ENCODE results near the gene UCK2. TPM values are rescaled to one million over a fixed set of nuclear protein-coding genes. Genes with fewer than 3 reads are reported as not detected.

UCK2 gene
- total RNA-seq, 3 donors from 2014 or later (not counting 1 experiment from before 2014, with no cell fraction given), result 12.8 to 20.5 (median 14.4) TPM

GRCh38 chr1:165831146-165831545, 3.7 kb downstream of the UCK2 start:
- no peaks in the 10 kb centered on the region for H3K9me3 Mint-ChIP-seq
- Histone ChIP-seq H3K4me1 (ENCODE audit: control insufficient read depth, insufficient read depth, low read length) (peaks cover 16% of the 10 kb centered on the region), H3K27me3 (ENCODE audit: control insufficient read depth, insufficient read depth, low read length) (no peaks in the 10 kb centered on the region), H3K36me3 (ENCODE audit: control insufficient read depth, insufficient read depth, low read length) (no peaks in the 10 kb centered on the region), H3K9me3 (ENCODE audit: control insufficient read depth, insufficient read depth, low read length) (no peaks in the 10 kb centered on the region), H3K4me3 (ENCODE audit: low read length) (no peak overlapping the region), H3K27ac (ENCODE audit: low read length) (no peak overlapping the region)
- WGBS (ENCODE audit: insufficient coverage), result 100% methylated on average over 3 of the region's 3 CpGs
- DNase-seq (no peak), ATAC-seq (no peak)
- peaks cover 24 to 37% of the 10 kb centered on the region in 2 donors for H3K4me1 Mint-ChIP-seq
- no peaks in the 10 kb centered on the region for H3K27me3 Mint-ChIP-seq (ENCODE audit: low read depth in 2 of 2)
- no peak overlapping the region for H3K4me3 Mint-ChIP-seq
- TF ChIP-seq, protein P1, sequence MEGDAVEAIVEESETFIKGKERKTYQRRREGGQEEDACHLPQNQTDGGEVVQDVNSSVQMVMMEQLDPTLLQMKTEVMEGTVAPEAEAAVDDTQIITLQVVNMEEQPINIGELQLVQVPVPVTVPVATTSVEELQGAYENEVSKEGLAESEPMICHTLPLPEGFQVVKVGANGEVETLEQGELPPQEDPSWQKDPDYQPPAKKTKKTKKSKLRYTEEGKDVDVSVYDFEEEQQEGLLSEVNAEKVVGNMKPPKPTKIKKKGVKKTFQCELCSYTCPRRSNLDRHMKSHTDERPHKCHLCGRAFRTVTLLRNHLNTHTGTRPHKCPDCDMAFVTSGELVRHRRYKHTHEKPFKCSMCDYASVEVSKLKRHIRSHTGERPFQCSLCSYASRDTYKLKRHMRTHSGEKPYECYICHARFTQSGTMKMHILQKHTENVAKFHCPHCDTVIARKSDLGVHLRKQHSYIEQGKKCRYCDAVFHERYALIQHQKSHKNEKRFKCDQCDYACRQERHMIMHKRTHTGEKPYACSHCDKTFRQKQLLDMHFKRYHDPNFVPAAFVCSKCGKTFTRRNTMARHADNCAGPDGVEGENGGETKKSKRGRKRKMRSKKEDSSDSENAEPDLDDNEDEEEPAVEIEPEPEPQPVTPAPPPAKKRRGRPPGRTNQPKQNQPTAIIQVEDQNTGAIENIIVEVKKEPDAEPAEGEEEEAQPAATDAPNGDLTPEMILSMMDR (IDR thresholded peaks at IDR 0.05), result no peak
- no peaks in the 10 kb centered on the region for H3K36me3 Mint-ChIP-seq
- intact Hi-C loops (cut with micrococcal nuclease), result no loop called here
- H3K27ac Mint-ChIP-seq, result no peak overlapping the region

GRCh38 chr1:165832902-165833301, 5.5 kb downstream of the UCK2 start:
- Mint-ChIP-seq H3K4me1 (peaks cover 36 to 37% of the 10 kb centered on the region in 2 donors), H3K27ac (peak overlapping the region in 1 of 2 donors; percentile 47), H3K36me3 (no peaks in the 10 kb centered on the region), H3K27me3 (ENCODE audit: low read depth in 2 of 2) (no peaks in the 10 kb centered on the region), H3K9me3 (no peaks in the 10 kb centered on the region), H3K4me3 (no peak overlapping the region)
- intact Hi-C loops (cut with micrococcal nuclease), result no loop called here
- Histone ChIP-seq H3K9me3 (ENCODE audit: control insufficient read depth, insufficient read depth, low read length) (no peaks in the 10 kb centered on the region), H3K4me3 (ENCODE audit: low read length) (no peak overlapping the region), H3K27ac (ENCODE audit: low read length) (no peak overlapping the region), H3K36me3 (ENCODE audit: control insufficient read depth, insufficient read depth, low read length) (no peaks in the 10 kb centered on the region), H3K4me1 (ENCODE audit: control insufficient read depth, insufficient read depth, low read length) (peaks cover 10% of the 10 kb centered on the region), H3K27me3 (ENCODE audit: control insufficient read depth, insufficient read depth, low read length) (no peaks in the 10 kb centered on the region)
- WGBS (ENCODE audit: insufficient coverage), result 92% methylated on average over 9 of the region's 9 CpGs
- DNase-seq, result no peak
- TF ChIP-seq, protein P1 (IDR thresholded peaks at IDR 0.05), result no peak
- ATAC-seq, result no peak

- no peak for ATAC-seq
- peaks cover 36 to 37% of the 10 kb centered on the region in 2 donors for H3K4me1 Mint-ChIP-seq
- peak overlapping the region in 1 of 2 donors; percentile 47 for H3K27ac Mint-ChIP-seq
- no peak for DNase-seq
- Histone ChIP-seq H3K4me1 (ENCODE audit: control insufficient read depth, insufficient read depth, low read length) (peaks cover 10% of the 10 kb centered on the region), H3K36me3 (ENCODE audit: control insufficient read depth, insufficient read depth, low read length) (no peaks in the 10 kb centered on the region), H3K4me3 (ENCODE audit: low read length) (no peak overlapping the region), H3K27me3 (ENCODE audit: control insufficient read depth, insufficient read depth, low read length) (no peaks in the 10 kb centered on the region), H3K9me3 (ENCODE audit: control insufficient read depth, insufficient read depth, low read length) (no peaks in the 10 kb centered on the region), H3K27ac (ENCODE audit: low read length) (no peak overlapping the region)
- H3K9me3 Mint-ChIP-seq, result no peaks in the 10 kb centered on the region
- intact Hi-C loops (cut with micrococcal nuclease), result no loop called here
- TF ChIP-seq, protein P1 (IDR thresholded peaks at IDR 0.05), result no peak
- no peaks in the 10 kb centered on the region for H3K27me3 Mint-ChIP-seq (ENCODE audit: low read depth in 2 of 2)
- H3K4me3 Mint-ChIP-seq, result no peak overlapping the region
- 78% methylated on average over 2 of the region's 2 CpGs for WGBS (ENCODE audit: insufficient coverage)
- no peaks in the 10 kb centered on the region for H3K36me3 Mint-ChIP-seq
Observed at GRCh38 chr1:165833358-165833757, 5.9 kb downstream of the UCK2 start.

DNA sequence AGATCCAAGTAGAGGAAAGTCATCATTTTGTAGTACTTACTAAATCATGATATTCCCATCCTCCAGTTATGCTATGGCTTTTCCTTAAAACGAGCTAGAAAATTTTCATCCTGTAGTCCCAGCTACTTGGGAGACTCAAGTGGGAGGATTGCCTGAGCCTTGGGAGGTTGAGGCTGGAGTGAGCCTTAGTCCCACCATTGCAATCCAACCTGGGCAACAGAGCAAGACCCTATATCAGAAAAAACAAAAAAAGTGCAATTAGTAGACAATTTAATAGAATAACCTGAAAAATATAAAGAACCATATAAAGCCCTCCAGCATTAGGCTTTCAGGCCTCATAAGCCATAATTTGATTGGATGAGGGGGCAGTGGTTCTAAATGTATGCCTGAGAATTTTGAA, 6.8 kb downstream of the UCK2 start:
- intact Hi-C loops (cut with micrococcal nuclease), result no loop called here
- no CpG with 5 or more reads among the region's 1 CpG for WGBS (ENCODE audit: insufficient coverage)
- no peaks in the 10 kb centered on the region for H3K27me3 ChIP-seq (ENCODE audit: control insufficient read depth, insufficient read depth, low read length)

More for the DNA sequence above, 6.8 kb downstream of the UCK2 start:
- Histone ChIP-seq H3K36me3 (ENCODE audit: control insufficient read depth, insufficient read depth, low read length) (no peaks in the 10 kb centered on the region), H3K27ac (ENCODE audit: low read length) (no peak overlapping the region), H3K4me1 (ENCODE audit: control insufficient read depth, insufficient read depth, low read length) (peaks cover 2% of the 10 kb centered on the region), H3K4me3 (ENCODE audit: low read length) (no peak overlapping the region), H3K9me3 (ENCODE audit: control insufficient read depth, insufficient read depth, low read length) (no peaks in the 10 kb centered on the region)
- Mint-ChIP-seq H3K9me3 (no peaks in the 10 kb centered on the region), H3K36me3 (no peaks in the 10 kb centered on the region), H3K27ac (no peak overlapping the region), H3K27me3 (ENCODE audit: low read depth in 2 of 2) (no peaks in the 10 kb centered on the region), H3K4me3 (no peak overlapping the region), H3K4me1 (peaks cover 32 to 34% of the 10 kb centered on the region in 2 donors)
- DNase-seq (no peak), ATAC-seq (no peak)
- TF ChIP-seq, protein P1 (IDR thresholded peaks at IDR 0.05), result no peak
